H1 (cell line): ENCODE results near the gene PSMD12.

Experiments used
- BRCA1 ChIP-seq: IDR thresholded peaks from 2 replicates; pipeline ENCODE4 v1.6.1; 2012; ENCODE audit warnings: low read depth, low read length, improper control_type of control experiment
- EGR1 ChIP-seq: IDR thresholded peaks from 2 replicates; pipeline ENCODE4 v1.6.1; 2011; ENCODE audit warnings: low read depth, low read length, borderline replicate concordance
- EP300 ChIP-seq, 2 experiments: IDR thresholded peaks; 1 replicate in 1 of 2; 2 replicates in 1 of 2; pipeline ENCODE4 v1.6.1; 2011 to 2012; ENCODE audit warnings: low read depth in 2 of 2, low read length in 2 of 2, mild to moderate bottlenecking in 2 of 2, borderline replicate concordance in 1 of 2, inconsistent platforms in 1 of 2, moderate library complexity in 1 of 2
- GABPA ChIP-seq: IDR thresholded peaks from 2 replicates; pipeline ENCODE4 v1.6.1; 2011; ENCODE audit warnings: mild to moderate bottlenecking, low read length, moderate library complexity, borderline replicate concordance; ENCODE audit not compliant: insufficient read depth
- JUN ChIP-seq: IDR thresholded peaks from 2 replicates; pipeline ENCODE4 v1.6.1; 2011; ENCODE audit warnings: low read depth, mild to moderate bottlenecking, improper control_type of control experiment, low read length
- POLR2A ChIP-seq, 2 experiments: IDR thresholded peaks; 1 replicate in 1 of 2; 2 replicates in 1 of 2; pipeline ENCODE4 v1.6.1; 2011; ENCODE audit warnings: low read depth in 2 of 2, low read length in 2 of 2, mild to moderate bottlenecking in 2 of 2; ENCODE audit errors: control extremely low read depth in 1 of 2
- POLR2AphosphoS5 ChIP-seq: IDR thresholded peaks from 2 replicates; pipeline ENCODE4 v1.6.1; 2011; ENCODE audit warnings: low read depth, low read length
- RAD21 ChIP-seq, 2 experiments: IDR thresholded peaks in 1 of 2; conservative IDR thresholded peaks in 1 of 2; 2 replicates each; pipeline ENCODE4 v1.6.1; 2011; ENCODE audit warnings: low read depth in 2 of 2, low read length in 2 of 2, improper control_type of control experiment in 1 of 2, inconsistent platforms in 1 of 2, mild to moderate bottlenecking in 1 of 2, moderate library complexity in 1 of 2
- RXRA ChIP-seq: IDR thresholded peaks from 2 replicates; pipeline ENCODE4 v1.6.1; 2011; ENCODE audit warnings: low read depth, mild to moderate bottlenecking, low read length, moderate library complexity; ENCODE audit not compliant: insufficient read depth
- SP4 ChIP-seq: IDR thresholded peaks from 2 replicates; pipeline ENCODE4 v1.6.1; 2012; ENCODE audit warnings: low read length, inconsistent platforms
- TAF1 ChIP-seq: IDR thresholded peaks from 2 replicates; pipeline ENCODE4 v1.6.1; 2011; ENCODE audit warnings: mild to moderate bottlenecking, low read depth, low read length
- YY1 ChIP-seq: IDR thresholded peaks from 2 replicates; pipeline ENCODE4 v1.6.1; 2011; ENCODE audit warnings: low read depth, mild to moderate bottlenecking, low read length
- TF ChIP-seq, protein P1 (sequence below): IDR thresholded peaks from 2 replicates; pipeline ENCODE4 v1.6.1; 2011; ENCODE audit warnings: low read length, improper control_type of control experiment
- TF ChIP-seq, protein P2 (sequence below), 3 experiments: IDR thresholded peaks; 1 replicate in 2 of 3; 2 replicates in 1 of 3; pipeline versions ENCODE4 v1.5.1 to v1.6.1; 2011; ENCODE audit warnings: low read length in 3 of 3, mild to moderate bottlenecking in 3 of 3, inconsistent platforms in 2 of 3, low read depth in 1 of 3, moderate library complexity in 1 of 3; ENCODE audit not compliant: insufficient read depth in 1 of 3; ENCODE audit errors: control extremely low read depth in 1 of 3

DNA sequence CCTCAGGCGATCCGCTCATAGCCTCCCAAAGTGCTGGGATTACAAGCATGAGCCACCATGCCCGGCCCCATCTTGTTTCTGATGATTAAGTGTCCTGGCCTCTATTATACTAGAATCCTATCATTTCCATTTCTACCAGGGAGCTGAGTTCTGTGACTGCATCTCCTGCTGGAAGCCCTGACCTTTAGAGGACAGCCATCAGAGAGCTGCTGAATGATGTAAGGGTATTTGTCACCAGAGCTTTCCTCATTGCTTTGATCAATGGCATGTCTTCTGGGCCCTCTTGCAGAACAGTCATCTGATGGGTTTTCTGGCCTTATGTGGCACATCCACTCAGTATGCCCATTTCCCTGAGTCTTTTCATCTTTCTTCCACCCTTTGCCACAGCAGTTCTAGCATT, 39.9 kb downstream of the PSMD12 start:
- TF ChIP-seq YY1 (no peak), EP300 (IDR thresholded peaks at IDR 0.05; ENCODE audit: borderline replicate concordance in 1 of 2, low read depth in 2 of 2, low read length in 2 of 2) (no peak), EGR1 (no peak), BRCA1 (no peak), JUN (no peak), TAF1 (no peak), RXRA (no peak), POLR2A (IDR thresholded peaks at IDR 0.05; ENCODE audit: control extremely low read depth in 1 of 2, low read depth in 2 of 2, low read length in 2 of 2) (no peak), GABPA (no peak), SP4 (no peak), POLR2AphosphoS5 (no peak), RAD21 (IDR thresholded peaks at IDR 0.05 in 1 of 2, conservative IDR thresholded peaks at IDR 0.05 in 1 of 2; ENCODE audit: low read depth in 2 of 2, low read length in 2 of 2) (no peak)
- TF ChIP-seq, protein P1, sequence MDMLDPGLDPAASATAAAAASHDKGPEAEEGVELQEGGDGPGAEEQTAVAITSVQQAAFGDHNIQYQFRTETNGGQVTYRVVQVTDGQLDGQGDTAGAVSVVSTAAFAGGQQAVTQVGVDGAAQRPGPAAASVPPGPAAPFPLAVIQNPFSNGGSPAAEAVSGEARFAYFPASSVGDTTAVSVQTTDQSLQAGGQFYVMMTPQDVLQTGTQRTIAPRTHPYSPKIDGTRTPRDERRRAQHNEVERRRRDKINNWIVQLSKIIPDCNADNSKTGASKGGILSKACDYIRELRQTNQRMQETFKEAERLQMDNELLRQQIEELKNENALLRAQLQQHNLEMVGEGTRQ, result no peak
- TF ChIP-seq, protein P2, sequence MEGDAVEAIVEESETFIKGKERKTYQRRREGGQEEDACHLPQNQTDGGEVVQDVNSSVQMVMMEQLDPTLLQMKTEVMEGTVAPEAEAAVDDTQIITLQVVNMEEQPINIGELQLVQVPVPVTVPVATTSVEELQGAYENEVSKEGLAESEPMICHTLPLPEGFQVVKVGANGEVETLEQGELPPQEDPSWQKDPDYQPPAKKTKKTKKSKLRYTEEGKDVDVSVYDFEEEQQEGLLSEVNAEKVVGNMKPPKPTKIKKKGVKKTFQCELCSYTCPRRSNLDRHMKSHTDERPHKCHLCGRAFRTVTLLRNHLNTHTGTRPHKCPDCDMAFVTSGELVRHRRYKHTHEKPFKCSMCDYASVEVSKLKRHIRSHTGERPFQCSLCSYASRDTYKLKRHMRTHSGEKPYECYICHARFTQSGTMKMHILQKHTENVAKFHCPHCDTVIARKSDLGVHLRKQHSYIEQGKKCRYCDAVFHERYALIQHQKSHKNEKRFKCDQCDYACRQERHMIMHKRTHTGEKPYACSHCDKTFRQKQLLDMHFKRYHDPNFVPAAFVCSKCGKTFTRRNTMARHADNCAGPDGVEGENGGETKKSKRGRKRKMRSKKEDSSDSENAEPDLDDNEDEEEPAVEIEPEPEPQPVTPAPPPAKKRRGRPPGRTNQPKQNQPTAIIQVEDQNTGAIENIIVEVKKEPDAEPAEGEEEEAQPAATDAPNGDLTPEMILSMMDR (IDR thresholded peaks at IDR 0.05; ENCODE audit: control extremely low read depth in 1 of 3, insufficient read depth in 1 of 3, low read depth in 1 of 3, low read length in 3 of 3), result no peak
